Nephron progenitor cell (in vitro differentiated cells): ENCODE results near the gene TRIO.
A peak's percentile ranks its signal among the peaks of the same experiment; 100 is the strongest.

Source experiments
- DNase-seq: peaks from one replicate; pipeline ENCODE4 v3.0.0; 2021
- H3K27ac Mint-ChIP-seq: 2 replicates; pipeline ENCODE4 v1.8.0; 2021; ENCODE audit warnings: mild to moderate bottlenecking, moderate library complexity, mixed read lengths
- H3K27me3 Mint-ChIP-seq: 2 replicates; pipeline ENCODE4 v1.8.0; 2021; ENCODE audit warnings: mild to moderate bottlenecking, low read depth, mixed read lengths; ENCODE audit not compliant: poor library complexity
- H3K36me3 Mint-ChIP-seq: 2 replicates; pipeline ENCODE4 v1.8.0; 2021; ENCODE audit warnings: low read depth, mixed read lengths
- H3K4me1 Mint-ChIP-seq: 2 replicates; pipeline ENCODE4 v1.8.0; 2021; ENCODE audit warnings: mixed read lengths
- H3K4me3 Mint-ChIP-seq: 2 replicates; pipeline ENCODE4 v1.8.0; 2021; ENCODE audit warnings: mild to moderate bottlenecking, moderate library complexity, mixed read lengths
- H3K9me3 Mint-ChIP-seq: 2 replicates; pipeline ENCODE4 v1.8.0; 2021; ENCODE audit warnings: mild to moderate bottlenecking, moderate library complexity, mixed read lengths
- TF ChIP-seq, protein P1 (sequence below): fragments of 200-600 bp; sonication (generic); IDR thresholded peaks from 2 replicates; pipeline ENCODE4 v1.5.0; 2021; ENCODE audit warnings: antibody characterized with exemption

The TRIO gene

GRCh38 chr5:14223372-14223771 lies 80.2 kb downstream of the TRIO start:
- TF ChIP-seq, protein P1, sequence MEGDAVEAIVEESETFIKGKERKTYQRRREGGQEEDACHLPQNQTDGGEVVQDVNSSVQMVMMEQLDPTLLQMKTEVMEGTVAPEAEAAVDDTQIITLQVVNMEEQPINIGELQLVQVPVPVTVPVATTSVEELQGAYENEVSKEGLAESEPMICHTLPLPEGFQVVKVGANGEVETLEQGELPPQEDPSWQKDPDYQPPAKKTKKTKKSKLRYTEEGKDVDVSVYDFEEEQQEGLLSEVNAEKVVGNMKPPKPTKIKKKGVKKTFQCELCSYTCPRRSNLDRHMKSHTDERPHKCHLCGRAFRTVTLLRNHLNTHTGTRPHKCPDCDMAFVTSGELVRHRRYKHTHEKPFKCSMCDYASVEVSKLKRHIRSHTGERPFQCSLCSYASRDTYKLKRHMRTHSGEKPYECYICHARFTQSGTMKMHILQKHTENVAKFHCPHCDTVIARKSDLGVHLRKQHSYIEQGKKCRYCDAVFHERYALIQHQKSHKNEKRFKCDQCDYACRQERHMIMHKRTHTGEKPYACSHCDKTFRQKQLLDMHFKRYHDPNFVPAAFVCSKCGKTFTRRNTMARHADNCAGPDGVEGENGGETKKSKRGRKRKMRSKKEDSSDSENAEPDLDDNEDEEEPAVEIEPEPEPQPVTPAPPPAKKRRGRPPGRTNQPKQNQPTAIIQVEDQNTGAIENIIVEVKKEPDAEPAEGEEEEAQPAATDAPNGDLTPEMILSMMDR = no peak
- H3K27ac Mint-ChIP-seq = peak overlapping the region; percentile 92
- DNase-seq = no peak
- peaks cover 78% of the 10 kb centered on the region for H3K4me1 Mint-ChIP-seq
- H3K9me3 Mint-ChIP-seq = no peaks in the 10 kb centered on the region
- H3K27me3 Mint-ChIP-seq = no peaks in the 10 kb centered on the region
- peaks cover 25% of the 10 kb centered on the region for H3K36me3 Mint-ChIP-seq
- H3K4me3 Mint-ChIP-seq = no peak overlapping the region

DNA sequence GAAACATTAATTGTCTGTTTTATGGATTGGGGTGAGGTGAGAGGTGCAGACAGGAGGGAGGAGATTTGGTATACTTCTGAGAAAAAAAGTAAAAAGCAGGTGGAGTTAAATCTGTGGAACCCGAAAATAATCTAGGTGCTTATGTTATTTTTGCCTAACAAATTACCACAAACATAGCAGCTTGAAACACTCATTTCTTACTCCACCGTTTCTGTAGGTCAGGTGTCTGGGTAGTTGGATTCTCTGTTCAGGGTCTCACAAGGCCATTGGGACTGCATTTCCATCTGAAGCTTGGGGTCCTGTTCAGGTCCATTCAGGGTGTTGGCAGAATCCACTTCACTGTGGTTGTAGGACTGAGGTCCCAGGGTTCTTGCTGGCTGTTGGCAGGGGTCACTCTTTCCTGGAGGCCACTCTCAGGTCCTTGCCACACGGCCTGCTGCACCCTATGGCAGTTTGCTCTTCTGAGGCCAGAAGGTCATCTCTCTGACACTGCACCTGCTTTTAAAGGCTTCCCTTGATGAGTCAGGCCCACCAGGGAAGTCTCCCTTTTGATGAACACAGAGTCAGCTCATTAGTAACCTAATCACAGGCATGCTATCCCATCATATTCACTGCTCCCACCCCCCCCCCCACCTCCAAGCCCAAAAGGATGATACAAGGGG lies 82.2 kb downstream of the TRIO start:
- peaks cover 21% of the 10 kb centered on the region for H3K36me3 Mint-ChIP-seq
- no peaks in the 10 kb centered on the region for H3K27me3 Mint-ChIP-seq
- no peak overlapping the region for H3K27ac Mint-ChIP-seq
- DNase-seq = no peak
- no peaks in the 10 kb centered on the region for H3K9me3 Mint-ChIP-seq
- peaks cover 60% of the 10 kb centered on the region for H3K4me1 Mint-ChIP-seq
- no peak overlapping the region for H3K4me3 Mint-ChIP-seq
- TF ChIP-seq, protein P1 = no peak

GRCh38 chr5:14226149-14226548 lies 83.0 kb downstream of the TRIO start:
- no peaks in the 10 kb centered on the region for H3K27me3 Mint-ChIP-seq
- no peak for DNase-seq
- TF ChIP-seq, protein P1 = no peak
- no peaks in the 10 kb centered on the region for H3K9me3 Mint-ChIP-seq
- no peak overlapping the region for H3K4me3 Mint-ChIP-seq
- peaks cover 56% of the 10 kb centered on the region for H3K4me1 Mint-ChIP-seq
- peaks cover 17% of the 10 kb centered on the region for H3K36me3 Mint-ChIP-seq
- peak overlapping the region; percentile 52 for H3K27ac Mint-ChIP-seq

- no peak overlapping the region for H3K4me3 Mint-ChIP-seq
- H3K36me3 Mint-ChIP-seq = peaks cover 13% of the 10 kb centered on the region
- H3K27ac Mint-ChIP-seq = no peak overlapping the region
- no peaks in the 10 kb centered on the region for H3K9me3 Mint-ChIP-seq
- H3K4me1 Mint-ChIP-seq = peaks cover 52% of the 10 kb centered on the region
- no peak for DNase-seq
- TF ChIP-seq, protein P1 = no peak
- no peaks in the 10 kb centered on the region for H3K27me3 Mint-ChIP-seq
These were observed 83.4 kb downstream of the TRIO start for GRCh38 chr5:14226554-14226953.

- H3K27me3 Mint-ChIP-seq = no peaks in the 10 kb centered on the region
- peaks cover 12% of the 10 kb centered on the region for H3K36me3 Mint-ChIP-seq
- H3K4me1 Mint-ChIP-seq = peaks cover 48% of the 10 kb centered on the region
- H3K9me3 Mint-ChIP-seq = no peaks in the 10 kb centered on the region
- peak overlapping the region; percentile 16 for H3K27ac Mint-ChIP-seq
- no peak overlapping the region for H3K4me3 Mint-ChIP-seq
- no peak for DNase-seq
- TF ChIP-seq, protein P1 = no peak
These were observed 83.8 kb downstream of the TRIO start for GRCh38 chr5:14226992-14227391.

DNA sequence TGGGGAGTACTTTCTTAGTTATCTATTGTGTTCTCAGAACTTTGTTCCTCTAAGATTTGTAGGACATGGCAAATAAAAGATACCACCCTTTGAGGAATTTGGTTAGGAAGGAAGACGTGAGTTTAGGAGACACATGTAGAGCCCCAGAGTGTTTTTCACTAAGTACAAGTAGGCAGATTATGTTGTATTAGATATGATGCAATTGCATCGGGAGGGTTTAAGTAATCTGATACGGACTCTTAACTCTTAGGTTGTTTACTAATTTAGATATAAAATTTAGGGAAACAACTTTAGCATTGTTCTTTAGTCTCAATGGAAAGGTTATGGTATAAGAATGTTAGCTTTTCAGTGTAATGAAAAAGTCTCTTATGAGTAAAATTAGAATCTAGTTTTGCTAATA lies 84.4 kb downstream of the TRIO start:
- peaks cover 46% of the 10 kb centered on the region for H3K4me1 Mint-ChIP-seq
- H3K4me3 Mint-ChIP-seq = no peak overlapping the region
- peaks cover 12% of the 10 kb centered on the region for H3K36me3 Mint-ChIP-seq
- TF ChIP-seq, protein P1 = no peak
- H3K27ac Mint-ChIP-seq = peak overlapping the region; percentile 16
- no peaks in the 10 kb centered on the region for H3K27me3 Mint-ChIP-seq
- no peak for DNase-seq
- no peaks in the 10 kb centered on the region for H3K9me3 Mint-ChIP-seq
